ENCODE results near the gene AKAP14.
A peak's percentile ranks its signal among the peaks of the same experiment; 100 is the strongest.
"Not testable (repeated sequence)": the region's sequence is repeated elsewhere in the genome, so short reads cannot be mapped to it uniquely, and the experiment has no call there.

Gene AKAP14

DNA sequence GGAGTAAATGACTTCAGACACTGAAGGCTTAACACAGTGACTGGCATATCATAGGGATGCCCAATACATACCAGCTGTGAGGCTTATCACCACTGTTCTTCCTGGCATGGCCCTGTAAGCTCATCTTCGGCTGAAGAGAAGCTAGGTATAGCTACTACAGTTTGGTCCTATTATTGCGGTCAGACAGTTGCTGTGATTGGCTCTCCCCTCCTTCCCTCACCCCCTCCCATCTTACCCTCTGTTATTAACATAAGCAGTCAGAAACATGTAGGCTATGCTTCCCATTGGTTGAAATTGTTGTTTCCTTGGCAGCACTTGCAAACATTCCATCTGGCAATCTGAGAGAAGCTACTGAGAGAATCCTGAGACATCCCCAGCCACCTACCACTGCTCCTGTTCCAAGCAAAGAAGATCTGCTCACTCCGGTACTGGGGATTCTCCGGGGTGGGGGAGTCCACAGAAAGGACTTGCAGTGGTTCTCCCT is at the start of gene AKAP14:
TSS of gene AKAP14 (plus strand) at position 51 of the 484 bp plus-strand sequence. CDS start 7,331 bp downstream, outside the sequence.
- no peak for DNase-seq (ENCODE audit: low read depth)

DNA sequence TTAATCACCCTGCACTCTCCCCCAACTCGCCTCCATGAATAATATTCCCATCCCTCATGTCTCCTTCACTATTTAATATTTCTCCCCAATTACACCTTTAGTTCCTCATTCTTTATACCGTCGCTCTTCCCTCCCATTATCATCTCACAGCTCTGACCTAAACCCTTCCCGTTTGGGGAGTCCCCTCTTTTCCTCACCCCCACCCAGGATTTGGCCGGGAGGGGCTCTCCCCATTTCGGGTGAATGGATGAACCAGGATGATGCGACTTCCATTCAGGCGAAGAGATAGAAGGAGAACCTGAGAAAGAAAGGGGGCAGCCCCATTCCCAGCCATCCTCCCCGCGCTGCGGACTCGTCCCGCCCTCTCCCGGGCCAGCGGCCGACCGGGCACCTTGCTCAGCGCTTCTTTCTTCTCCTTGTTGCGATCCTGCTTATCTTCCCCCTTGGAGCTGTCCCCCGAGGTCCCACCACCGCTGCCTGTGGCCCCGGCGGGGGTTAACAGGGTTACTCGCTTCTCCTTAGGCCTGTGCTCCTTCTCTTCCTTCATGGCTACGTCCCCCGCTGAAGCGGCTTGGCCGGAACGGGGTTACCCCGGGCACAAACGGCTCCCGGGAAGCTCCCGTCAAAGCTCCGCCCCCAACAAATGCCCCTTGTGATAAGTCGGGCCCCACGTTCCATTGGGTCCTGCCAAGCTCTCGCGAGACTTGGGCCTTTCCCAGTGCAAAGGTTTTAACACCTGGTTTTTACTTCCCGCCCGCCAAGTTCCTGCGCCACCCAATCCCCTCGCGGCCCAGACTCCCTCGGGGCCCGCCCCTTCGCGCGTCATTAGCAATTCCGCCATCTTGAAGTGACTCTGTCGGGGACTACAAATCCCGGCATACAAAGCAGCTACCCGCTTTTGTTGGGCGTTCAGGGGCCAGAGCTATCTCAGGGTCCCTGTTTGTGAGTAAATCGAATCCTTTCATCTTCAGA is 43.0 kb upstream of the AKAP14 start, which contains the start of gene UPF3B:
TSS of gene UPF3B (minus strand) at position 582 of the 972 bp plus-strand sequence. CDS start at position 547, 35 bp downstream.
- DNase-seq (ENCODE audit: low read depth) = peak; percentile 78

DNA sequence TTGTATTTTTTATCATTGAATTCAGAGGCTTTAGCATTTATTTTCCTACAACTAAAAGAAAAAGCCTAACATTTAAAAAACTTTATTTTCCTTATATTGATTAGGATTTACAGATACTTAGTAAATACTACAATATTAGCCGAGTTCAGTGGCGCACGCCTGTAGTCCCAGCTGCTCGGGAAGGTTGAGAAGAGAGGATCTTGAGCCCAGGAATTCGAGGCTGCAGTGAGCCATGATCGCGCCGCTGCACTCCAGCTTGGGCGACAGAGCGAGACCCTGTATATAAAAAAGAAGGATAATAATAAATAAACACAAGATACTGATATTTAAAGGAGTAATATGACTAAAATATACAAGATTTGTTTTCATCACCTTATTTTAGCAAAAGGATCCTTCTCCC is 42.2 kb upstream of the AKAP14 start:
- DNase-seq (ENCODE audit: low read depth) = no peak

DNA sequence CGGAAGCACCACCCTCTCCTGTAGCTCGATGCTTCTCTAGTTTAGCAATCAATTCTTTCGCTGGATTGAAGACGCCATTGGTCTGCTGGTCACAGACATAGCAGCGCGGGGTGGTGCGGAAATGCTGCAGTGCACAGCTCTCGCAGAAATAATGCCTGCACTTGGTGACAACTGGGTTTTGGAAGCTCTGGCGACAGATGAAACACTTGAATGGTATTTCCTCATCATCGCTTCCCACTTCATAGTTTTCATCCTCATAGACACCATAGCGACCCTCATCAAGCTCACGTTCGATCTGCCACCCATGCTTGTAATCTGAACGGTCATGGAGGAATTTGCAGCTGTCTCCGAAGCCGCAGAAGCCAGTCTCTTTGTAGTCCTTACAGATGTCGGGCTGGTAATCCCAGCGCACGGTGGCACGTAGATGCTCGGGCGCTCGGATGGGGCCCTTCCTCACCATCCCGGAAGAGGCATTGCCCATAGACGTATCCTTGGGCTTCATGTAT is 25.0 kb upstream of the AKAP14 start:
- DNase-seq (ENCODE audit: low read depth) = no peak

DNA sequence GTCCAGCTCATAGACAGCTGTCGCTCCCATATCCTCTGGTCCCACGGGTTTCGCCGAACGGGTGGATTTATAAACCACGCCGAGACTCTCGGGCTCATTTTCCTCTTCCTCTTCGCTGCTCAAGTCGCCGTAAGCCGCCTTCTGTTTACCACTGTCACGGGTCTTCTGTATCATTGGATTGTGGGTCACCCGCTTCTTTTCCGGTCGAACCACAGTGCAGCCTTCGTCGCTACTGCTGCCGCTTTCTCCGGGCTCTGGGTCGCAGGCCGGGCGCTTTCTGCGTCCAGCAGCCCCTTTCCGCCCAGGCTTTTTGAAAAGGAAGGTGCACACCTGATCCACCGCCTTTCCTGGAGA is 24.5 kb upstream of the AKAP14 start:
- DNase-seq (ENCODE audit: low read depth) = no peak

DNA sequence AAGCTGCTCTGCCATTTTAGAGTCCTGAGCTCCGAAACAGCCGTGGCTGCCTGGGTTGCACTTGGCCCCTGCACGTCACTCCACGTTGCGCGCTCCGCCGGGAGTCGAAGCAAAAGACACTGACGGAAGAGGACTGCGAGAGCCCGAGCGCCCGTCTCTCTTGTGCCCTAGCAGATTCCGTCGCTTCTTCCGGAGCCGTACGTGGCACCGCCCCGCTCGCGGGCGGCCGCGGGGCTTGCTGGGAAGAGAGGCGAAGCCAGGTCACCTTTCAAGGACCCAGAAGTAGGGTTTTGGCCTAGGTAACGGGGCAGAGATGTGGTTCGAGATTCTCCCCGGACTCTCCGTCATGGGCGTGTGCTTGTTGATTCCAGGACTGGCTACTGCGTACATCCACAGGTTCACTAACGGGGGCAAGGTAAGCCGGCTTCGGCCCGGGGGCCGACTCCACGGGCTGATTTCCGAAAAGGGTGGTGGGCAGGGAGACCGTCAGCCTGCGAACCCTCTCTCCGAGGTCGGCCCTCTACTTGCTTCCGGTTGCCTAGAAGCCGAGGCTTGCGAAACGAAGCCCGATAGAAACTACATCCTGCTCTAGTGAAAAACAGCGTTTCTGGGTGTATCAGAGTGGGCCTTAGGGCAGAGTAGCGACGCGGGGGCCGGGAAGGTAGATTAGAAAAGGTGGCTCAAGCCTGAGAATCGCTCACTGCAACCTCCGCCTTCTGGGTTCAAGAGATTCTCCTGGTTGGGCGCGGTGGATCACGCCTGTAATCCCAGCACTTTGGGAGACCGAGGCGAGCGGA is 23.9 kb upstream of the AKAP14 start, which contains the start of the genes NDUFA1 and RNF113A:
TSS of gene NDUFA1 (plus strand) at position 234 of the 797 bp plus-strand sequence. CDS start at position 314, 80 bp downstream.
TSS of gene RNF113A (minus strand) at position 135 of the 797 bp plus-strand sequence. CDS start at position 15, 120 bp downstream.
- peak; percentile 49 for DNase-seq (ENCODE audit: low read depth)

DNA sequence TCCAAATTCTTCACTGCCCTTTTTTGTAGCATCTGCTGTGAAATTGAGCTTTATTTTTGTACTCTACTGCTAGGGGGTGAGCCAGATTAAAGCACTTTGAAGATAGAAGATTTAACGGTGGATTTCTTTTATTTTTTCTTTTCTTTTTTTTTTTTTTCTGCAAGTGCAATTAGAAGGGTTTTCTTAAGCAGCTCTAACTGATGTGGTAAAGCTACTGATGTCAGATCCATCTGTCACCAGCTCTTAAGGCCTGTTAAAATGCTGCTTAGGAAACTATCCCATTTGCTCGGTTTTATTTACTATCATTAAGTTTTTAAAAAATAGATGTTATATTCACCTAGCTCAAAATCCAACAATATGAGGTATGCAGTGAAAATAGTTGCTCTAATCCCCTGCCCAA is 17.0 kb upstream of the AKAP14 start:
- DNase-seq (ENCODE audit: low read depth) = no peak

DNA sequence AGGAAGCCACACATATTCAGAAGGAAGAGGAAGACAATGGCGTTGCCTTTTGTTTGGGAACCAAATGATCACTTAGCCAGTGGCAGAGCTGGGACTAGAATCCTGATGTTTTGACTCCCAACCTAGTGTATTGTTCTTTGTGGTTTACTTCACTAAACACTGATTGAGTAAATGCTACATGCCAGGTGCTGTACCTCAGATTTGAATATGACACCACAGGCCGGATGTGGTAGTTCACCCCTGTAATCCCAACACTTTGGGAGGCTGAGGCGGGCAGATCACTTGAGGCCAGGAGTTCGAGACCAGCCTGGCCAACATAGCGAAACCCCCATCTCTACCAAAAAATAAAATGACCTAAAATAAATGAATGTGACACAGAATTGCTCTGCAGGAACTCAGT is 15.6 kb upstream of the AKAP14 start:
- no peak for DNase-seq (ENCODE audit: low read depth)

DNA sequence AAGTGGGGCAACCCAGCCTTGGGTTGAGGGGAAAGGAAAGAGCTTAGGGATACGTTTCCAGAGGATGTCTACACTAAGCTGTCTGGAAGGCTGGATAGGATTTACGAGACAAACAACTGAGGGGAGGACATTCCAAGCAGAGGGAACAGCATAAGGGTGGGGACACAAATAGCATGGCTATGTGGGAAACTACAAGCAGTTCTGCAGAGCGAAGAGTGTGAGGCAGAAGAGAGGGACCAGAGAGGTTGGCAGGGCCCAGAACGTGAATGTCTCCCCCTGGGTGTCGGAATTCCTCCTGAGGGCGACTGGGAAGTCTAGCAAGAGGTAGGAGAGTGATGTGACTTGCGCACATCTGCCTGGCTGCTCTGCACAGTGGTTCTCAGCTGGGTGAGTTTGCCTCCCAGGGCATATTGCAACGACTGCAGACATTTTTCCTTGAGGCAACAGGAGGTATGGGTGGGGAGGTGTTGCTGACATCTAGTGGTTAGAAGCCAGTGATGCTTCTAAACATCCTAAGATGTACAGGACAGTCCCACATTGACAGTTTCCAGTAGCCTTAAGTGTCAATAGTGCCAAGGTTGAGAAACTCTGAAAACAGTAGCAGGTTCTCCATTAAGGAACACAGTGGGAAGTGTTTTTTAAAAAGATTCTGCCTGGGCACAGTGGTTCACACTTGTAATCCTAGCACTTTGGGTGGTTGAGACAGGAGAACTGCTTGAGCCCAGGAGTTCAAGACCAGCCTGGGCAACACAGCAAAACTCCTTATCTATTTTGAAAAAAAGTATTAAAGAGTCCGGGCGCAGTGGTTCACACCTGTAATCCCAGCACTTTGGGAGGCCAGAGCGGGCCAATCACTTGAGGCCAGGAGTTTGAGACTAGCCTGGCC is 14.9 kb upstream of the AKAP14 start:
- no peak for DNase-seq (ENCODE audit: low read depth)

DNA sequence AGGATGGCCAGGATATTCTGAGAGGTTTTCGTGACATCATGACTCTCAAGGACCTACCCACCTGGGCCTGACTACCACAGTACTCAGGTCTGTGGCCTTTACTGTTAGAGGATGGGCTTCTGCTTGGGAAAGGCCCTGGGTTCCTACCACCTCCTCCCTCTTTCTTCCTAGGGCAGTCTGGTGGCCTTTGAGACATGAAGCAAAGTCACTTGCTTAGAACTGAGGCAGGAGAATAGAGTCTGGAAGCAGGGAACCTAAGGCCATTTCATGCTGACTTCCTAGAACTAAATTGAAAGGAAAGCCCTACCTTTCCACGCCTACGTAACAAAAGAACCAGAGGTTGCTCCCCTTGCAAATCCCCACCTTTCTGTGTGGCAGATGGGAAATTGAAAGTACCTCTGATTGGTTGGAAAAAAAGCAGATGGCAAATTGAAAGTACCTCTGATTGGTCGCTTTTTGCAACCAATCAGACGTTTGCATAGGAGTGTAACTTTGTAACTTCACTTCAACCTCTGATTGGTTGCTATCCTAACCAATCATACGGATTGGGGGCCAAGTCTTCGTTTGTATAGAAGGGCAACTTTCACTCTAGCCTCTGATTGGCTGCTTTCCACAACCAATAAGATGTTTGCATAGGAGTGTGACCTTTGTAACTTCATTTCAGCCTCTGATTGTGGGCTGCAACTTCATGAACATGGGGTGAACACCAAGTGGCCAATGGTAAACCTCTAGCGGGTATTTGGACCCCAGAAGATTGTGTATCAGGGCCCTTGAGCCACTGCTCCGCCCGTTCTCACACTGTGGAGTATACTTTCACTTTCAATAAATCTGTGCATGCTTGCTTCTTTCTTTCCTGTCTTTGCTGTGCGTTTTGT is 9.9 kb upstream of the AKAP14 start:
- no peak for DNase-seq (ENCODE audit: low read depth)

DNA sequence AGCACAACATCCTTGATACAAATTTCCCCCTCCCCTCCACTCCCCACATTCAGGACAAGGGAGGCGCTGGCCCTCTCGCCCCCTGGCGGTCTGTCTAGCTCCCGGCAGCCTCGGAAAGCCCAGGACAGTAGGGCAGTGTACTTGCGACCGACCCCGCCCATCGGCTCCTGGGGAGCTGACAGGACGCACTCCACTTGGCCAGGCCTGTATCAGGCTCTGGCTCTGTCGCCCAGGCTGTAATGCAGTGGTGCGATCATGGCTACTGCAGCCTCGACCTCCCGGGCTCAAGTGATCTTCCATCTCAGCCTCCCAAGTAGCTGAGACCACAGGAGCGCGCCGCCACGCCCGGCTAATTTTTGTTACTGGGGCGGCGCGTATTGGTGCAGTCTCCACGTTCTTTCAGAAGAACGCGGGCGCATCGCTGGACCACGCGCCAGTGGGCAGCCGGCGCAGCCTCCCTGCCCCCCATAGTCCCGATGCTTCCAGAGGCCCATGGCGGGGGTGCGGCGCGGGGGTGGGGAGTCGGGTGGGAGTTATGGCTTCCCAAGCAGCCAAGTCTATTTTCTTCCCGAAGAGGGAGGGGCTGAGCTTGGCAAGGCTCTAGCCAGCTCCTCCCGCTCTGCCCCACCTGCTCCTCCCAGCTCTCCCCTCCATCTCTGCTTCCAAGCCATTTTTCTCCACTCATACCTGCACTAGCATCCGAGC is 7.8 kb upstream of the AKAP14 start:
- peak; percentile 17 for DNase-seq (ENCODE audit: low read depth)

DNA sequence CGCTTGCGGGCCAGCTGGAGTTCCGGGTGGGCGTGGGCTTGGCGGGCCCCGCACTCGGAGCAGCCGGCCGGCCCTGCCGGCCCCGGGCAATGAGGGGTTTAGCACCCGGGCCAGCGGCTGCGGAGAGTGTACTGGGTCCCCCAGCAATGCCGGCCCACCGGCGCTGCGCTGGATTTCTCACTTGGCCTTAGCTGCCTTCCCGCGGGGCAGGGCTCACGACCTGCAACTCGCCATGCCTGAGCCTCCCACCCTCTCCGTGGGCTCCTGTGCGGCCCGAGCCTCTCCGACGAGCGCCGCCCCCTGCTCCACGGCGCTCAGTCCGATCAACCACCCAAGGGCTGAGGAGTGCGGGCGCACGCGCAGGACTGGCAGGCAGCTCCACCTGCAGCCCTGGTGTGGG is 5.1 kb upstream of the AKAP14 start:
- DNase-seq (ENCODE audit: low read depth) = not testable (repeated sequence)

DNA sequence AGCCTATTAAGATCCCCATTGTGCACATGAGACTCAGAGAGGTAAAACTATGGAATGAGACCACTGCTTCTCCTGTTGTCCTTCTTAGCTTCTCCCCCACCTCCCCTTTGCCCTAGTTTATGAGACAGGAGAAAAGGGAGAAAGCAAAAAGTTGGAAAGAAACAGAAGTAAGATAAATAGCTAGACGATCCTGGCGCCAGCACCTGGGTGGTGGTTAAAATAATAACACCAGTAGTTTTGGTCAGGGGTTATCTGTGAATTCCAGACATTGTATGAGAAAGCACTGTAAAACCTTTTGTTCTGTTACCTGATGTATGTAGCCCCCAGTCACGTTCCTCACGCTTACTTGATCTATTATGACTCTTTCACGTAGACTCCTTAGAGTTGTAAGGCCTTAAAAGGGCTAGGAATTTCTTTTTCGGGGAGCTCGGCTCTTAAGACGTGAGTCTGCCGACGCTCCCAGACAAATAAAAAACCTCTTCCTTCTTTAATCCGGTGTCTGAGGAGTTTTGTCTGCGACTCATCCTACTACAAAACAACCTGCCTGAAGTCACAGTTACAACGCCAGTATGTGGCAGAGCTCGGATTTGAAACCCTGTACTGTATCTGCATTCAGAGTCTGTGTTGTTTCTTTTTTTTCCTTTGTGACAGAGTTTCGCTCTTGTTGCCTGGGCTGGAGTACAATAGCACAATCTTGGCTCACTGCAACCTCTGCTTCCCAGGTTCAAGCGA is 3.6 kb upstream of the AKAP14 start:
- not testable (repeated sequence) for DNase-seq (ENCODE audit: low read depth)

DNA sequence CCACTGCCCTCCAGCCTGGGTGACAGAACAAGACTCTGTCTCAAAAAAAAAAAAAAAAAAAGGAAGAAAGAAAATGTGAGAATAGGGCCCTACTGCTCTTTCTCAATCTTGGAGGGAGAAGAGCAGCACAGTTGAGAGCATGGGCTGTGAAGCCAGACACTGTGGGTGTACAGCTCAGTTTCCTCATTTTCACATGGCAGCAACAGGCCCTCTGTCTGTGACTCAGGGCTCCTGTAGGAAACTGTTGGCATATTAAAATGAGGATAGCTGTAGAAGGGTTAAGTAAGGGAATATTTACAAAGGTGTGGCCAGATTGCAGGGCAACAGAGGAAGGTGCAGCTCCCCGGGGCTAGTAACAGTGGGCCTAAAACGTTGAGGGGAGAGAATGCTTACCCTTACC is 3.4 kb downstream of the AKAP14 start:
- no peak for DNase-seq (ENCODE audit: low read depth)

DNA sequence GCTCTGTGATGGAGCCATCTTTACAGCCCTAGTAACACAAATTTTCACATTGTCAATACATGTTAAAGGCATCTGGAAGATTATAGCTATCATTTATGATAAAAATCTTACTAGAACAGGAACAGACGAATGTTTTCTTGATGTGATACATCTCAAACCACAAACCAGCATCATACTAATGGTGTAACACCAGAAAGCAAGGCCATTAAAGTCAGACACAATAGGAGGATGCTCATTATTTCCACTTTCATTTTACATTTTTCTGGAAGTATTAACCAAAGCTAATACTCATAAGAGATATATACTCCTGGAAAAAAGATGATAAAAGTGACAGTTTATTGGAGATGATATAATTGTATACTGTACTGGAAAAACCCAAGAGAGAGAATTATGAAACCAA is 5.3 kb downstream of the AKAP14 start:
- DNase-seq (ENCODE audit: low read depth) = no peak

DNA sequence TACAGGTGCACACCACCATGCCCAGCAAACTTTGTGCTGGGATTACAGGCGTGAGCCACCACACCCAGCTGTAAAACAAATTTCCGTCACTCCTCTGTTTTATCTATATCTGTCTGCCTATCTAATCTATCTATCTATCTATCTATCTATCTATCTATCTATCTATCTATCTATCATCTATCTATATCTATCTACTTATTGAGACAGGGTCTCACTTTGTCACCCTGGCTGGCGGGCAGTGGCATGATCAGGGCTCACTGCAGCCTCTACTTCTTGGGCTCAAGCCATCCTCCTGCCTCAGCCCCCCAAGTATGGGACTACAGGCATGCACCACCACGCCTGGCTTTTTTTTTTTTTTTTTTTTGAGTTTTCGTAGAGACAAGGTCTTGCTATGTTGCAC is 20.6 kb downstream of the AKAP14 start:
- no peak for DNase-seq (ENCODE audit: low read depth)

DNA sequence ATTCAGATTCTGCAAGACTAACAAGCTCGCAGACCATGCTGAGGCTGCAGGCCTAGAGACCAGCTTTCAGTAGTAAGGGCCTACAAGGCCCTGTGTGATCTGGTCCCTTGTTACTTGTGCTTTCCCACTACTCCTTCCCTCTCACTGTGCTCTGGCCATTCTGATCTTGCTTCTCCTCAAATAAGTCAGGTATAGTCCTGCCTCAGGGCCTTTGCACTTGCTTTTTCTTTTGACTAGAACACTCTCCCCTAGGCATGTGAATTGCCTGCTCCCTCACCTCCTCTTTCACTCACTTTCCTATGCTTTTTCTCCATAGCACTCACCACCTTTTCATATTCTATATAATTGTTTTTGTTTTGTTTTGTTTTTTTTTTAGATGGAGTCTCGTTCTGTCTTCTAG is 22.2 kb downstream of the AKAP14 start:
- DNase-seq (ENCODE audit: low read depth) = no peak

DNA sequence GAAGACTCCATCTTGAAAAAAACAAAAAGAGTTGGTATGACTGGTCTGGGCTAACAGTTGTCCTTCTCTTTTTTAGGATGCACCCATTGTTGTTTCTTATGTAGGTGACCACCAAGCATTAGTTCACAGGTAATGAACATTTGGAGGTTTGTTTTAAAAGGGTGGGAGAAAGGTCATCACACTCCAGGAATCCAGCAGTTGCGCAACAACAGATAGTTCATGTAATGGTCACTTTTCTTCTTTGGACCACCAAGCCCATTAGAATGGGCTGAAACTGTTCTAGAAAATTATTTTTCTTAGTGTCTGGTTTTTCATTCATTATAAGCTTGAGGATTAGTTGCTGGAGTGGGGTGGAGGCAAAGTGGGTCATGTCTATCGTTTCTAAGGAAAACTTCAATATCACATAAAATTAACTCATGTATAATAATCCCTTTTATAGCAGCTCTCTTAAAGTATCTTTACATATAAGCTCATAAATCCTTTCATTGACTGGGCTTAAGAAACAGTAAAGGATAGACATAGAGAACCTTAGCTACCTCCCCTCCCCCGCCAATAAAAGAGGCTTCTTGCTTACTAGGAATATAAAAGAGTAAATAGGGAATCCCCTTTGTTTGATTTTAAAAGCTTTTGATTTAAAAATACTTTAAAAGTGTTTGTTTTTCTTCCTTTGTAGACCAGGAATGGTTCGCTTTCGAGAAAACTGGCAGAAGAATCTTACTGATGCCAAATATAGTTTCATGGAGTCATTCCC is 24.3 kb downstream of the AKAP14 start:
- DNase-seq (ENCODE audit: low read depth) = no peak

Measured in stimulated activated CD8-positive, alpha-beta memory T cell treated with anti-CD3 and anti-CD28 coated beads, Interleukin-7, amount 100 ng/mL, for 24 hours (primary cell).